HG02885 (cell line): ENCODE measurements around the gene MRPL27.
"Not testable (repeated sequence)": the region's sequence is repeated elsewhere in the genome, so short reads cannot be mapped to it uniquely, and the experiment has no call there.

Experiments
- ATAC-seq: cut with Tn5 transposase; IDR thresholded peaks from one replicate; pipeline ENCODE4 v1.9.1; 2021; ENCODE audit warnings: mild to moderate bottlenecking; ENCODE audit not compliant: unreplicated experiment, poor library complexity

The MRPL27 gene

DNA sequence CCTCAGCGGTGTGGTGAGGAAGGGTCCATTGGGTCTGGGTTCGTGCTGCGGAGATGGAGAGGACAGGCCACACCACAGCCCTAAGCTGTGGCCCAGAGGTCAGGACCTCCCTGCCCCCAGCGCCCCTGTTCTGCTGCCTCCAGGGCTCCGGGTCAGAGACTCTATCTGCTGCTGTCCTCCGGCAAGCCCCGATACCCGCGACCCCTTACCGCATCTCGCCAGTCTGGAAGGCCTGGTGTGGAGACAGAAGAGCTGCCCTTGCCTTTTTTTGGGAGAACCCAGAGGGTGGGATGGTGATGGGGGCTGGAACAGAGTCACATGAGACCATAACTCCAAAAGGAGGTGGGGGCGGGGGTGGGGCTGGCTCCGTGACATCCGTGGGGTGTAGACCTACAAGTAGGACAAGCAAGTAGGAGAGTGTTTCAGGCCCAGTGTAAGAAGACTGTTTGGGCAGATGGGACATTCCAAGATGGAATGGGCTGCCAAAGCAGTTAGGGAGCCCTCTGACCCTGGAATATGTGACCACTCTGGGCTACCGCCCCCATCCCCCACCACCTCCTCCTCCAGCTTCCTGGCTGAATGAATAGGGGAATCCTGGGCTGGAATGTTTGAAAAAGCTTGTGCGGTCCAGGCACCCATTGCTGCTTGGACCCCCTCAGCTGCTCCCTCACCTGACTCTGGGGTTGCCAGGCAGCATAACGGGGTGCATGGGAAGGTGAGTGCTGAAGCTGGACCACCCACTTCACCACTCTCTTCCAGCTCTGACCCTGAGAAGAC is 25.7 kb downstream of the MRPL27 start:
- ATAC-seq: no peak

- ATAC-seq: peak; percentile 49
These were observed 26.5 kb downstream of the MRPL27 start for GRCh38 chr17:50346313-50347116.

- peak; percentile 85 for ATAC-seq
These were observed 27.3 kb downstream of the MRPL27 start, which contains the start of gene XYLT2 for GRCh38 chr17:50345432-50346312. XYLT2 (plus strand) TSS chr17:50346126; CDS start chr17:50346141, 15 bp downstream.

- ATAC-seq: no peak
These were observed 28.1 kb downstream of the MRPL27 start for GRCh38 chr17:50344731-50345365.

DNA sequence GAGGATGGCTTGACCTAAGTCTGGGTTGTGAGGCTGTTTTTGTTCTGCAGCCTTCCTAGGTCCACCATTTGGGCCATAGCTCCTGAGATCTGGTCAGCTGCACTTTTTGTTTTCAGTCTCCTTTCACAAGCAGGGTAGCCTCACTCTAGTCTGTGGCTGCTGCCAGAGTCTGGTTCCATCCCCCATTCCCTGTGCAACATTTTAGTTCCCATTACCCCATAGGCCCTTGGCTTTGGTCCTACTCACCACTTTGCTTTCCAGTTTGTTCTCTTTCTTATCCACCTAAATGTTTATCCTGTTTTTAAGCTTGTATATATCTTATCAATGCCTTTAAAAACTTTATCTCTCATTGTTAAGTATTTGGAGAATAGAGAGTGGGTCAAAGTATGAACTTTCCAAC is 33.6 kb downstream of the MRPL27 start:
- ATAC-seq: no peak

DNA sequence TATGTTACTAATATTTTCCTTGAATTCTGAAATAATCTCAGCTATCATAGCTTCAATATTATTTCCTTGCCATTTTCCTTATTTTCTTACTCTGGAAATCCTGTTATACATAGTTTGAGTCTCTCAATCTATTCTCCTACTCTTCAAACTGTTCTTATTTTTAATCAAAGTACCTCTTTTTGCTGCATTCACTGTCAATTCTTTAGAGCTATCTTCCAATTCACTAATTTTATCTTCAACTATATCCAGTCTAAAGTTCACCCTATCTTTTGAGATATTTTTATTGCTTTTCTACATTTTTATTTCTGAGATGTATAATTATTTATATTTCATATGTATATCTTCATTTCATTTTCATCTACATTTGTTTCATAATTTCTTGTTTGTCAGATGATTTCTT is 34.3 kb downstream of the MRPL27 start:
- no peak for ATAC-seq

DNA sequence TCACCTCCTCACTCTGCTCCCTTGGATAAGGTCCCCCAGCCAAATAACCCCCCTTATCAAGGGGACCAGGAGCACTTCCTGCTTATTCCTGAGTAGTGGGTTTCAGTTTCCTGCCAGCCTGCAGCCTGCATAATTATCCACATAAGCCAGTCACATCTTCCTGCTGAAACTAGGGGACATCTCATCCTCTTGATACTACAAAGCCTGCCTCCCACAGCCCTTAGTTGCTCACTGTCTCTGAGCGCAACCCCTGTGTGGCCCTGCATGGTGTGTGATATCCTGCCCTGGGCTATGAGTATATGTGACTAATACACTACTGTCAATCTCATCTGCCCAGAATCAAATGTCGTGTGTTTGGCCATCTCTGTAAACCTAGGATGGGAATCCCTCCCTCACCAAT is 35.0 kb downstream of the MRPL27 start:
- ATAC-seq: no peak

GRCh38 chr17:50333291-50334057 is 39.5 kb downstream of the MRPL27 start:
- not testable (repeated sequence) for ATAC-seq

- ATAC-seq: no peak
These were observed 40.8 kb downstream of the MRPL27 start for GRCh38 chr17:50332196-50332595.

GRCh38 chr17:50331085-50331791 is 41.7 kb downstream of the MRPL27 start:
- ATAC-seq: no peak

- no peak for ATAC-seq
These were observed 42.7 kb downstream of the MRPL27 start for GRCh38 chr17:50330151-50330775.

- no peak for ATAC-seq
These were observed 43.3 kb downstream of the MRPL27 start for GRCh38 chr17:50329716-50330115.

- ATAC-seq: no peak
These were observed 44.3 kb downstream of the MRPL27 start for GRCh38 chr17:50328363-50329325.

DNA sequence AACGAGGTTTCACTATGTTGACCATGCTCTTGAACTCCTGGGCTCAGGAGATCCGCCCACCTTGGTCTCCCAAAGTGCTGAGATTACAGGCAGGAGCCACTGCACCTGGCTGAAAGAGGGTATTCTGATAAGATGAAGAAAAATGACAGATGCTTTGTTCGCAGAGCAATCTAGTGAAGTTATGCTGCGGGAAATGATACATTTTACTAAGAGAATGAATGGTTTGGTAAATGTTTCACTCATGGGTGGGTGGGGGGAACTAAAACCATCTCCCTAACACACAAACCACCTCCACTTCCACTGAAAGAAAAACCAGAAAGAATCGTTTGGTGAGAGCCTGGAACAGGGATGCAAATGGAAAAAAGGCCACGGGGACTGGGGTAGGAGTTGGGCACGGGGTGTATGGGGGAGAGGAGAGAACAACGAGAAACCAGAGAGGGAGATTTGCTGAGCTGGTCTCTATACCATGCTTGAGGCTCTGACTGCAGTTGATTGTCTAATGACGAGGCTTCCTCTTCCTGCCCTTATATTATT is 46.1 kb downstream of the MRPL27 start:
- ATAC-seq: no peak

- ATAC-seq: no peak
These were observed 47.1 kb downstream of the MRPL27 start for GRCh38 chr17:50325906-50326305.

DNA sequence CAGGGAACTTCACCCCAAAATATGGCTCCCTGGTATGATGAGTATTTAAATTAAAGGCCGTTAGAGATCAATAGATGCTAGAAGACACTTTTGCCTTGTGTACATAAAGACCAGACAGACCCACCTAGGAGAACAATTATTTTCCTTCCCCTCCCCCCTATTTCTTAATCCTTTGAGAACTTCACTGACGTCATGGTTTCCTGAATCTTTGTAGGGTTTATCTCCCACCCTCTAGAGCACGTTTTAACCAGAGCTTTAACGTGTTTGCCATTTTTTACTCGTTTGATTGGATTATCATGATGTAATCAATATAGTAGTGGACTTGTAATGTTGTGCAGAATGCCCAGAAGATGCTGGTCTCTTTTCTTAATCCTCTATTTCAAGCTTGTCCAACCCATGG is 49.9 kb downstream of the MRPL27 start:
- no peak for ATAC-seq

DNA sequence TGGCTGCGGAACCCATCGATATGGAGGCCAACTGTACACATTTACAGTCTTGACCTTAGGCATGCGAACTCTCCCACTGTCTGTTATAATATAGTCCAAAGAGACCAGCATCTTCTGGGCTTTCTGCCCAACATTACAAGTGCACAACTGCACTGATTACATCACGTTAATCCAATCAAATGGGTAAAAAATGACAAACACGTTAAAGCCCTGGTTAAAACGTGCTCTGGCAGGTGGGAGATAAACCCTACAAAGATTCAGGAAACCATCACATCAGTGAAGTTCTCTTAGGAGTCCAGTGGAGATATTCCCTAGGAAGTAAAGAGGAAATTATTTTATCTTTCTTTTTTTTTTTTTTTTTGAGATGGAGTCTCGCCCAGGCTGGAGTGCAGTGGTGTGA is 50.7 kb downstream of the MRPL27 start:
- ATAC-seq: no peak
